NCI-H187 treated with DMSO at 0.1 percent for 48 hours (cell line): Measurements from ENCODE around the gene JSRP1.

Experiments used
- DNase-seq: peaks from one replicate; lab custom pipeline; 2025; lab: John Stamatoyannopoulos, UW

The JSRP1 gene

DNA sequence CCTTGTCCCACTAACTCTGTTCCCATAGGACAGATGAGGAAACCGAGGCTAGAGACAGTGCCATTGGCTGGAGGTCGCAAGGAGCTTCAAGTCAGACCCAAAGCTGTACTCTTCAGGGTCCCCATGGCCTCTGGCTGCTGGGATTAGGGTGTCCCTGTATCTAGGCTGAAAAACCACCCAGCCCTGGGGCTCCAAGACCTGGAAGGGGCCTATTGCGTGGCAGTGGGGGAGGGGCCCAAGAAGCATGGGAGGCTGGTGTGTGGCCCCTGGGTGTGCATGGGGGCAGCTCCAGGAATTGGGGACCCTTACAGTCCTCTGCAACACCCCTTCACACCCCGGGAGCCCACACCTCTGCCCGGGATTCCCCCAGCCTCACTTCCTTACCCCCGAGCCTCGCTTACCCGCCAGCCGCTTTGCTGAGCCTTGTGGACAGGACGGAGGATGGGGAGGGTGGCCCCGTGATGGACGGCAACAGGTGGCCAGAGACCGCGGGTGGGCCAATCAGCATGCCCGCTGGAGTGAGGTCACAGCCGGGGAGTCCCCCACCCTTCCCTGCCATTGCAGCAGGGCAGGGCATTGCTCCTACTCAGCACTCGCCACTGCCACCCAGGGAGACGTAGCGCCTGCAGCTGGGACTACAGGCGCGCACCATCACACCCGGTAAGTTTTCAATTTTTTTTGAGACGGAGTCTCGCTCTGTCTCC lies at the start of gene JSRP1:
Gene JSRP1 (minus strand): TSS at position 436 of the 704 bp plus-strand sequence. CDS start 1,103 bp downstream, outside the sequence.
- DNase-seq: no peak

- no peak for DNase-seq
Measured at GRCh38 chr19:2305452-2306280, 49.4 kb upstream of the JSRP1 start.

- no peak for DNase-seq
Measured at GRCh38 chr19:2303211-2303798, 47.1 kb upstream of the JSRP1 start.

DNA sequence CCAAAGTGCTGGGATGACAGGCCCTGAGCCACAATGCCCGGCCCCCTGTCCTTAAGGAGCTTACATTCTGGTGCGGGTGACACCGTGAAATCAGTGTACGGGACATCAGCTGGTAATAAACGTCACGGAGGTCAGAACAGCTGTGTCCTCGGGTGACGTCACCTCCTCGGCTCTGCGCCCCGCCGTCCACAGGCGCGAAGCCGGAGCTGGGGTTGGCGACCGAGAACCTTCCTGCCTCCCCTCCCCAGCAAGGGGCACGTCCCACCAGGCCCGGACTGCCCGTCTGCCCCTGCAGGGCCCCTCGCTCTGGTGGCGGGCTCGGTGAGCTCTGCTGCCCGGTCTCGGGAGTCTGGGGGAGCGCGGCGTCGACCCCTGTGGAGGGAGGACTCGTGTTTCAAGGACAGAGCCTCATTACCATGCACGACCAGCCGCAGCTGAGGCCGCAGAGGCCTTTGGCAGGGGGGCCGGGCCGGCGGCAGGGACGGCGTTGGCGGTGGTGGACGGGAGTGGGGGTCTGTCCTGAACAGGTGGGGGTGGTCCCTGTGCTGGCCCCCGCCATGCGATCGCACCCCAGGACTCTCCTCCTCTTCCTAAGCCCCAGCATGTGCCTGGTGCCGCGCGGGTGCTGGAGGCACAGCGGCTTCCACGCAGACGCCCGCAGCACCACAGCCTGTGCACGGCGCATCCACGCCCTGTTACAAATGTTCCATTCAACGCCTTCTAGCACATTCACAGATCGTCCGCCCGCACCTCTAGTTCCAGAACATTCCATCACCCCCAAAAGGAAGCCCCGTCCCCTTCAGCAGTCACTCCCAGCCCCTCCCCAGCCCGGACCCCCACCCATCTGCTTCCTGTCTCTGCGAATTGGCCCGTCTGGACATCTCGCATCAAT lies 46.3 kb upstream of the JSRP1 start:
- DNase-seq: no peak

DNA sequence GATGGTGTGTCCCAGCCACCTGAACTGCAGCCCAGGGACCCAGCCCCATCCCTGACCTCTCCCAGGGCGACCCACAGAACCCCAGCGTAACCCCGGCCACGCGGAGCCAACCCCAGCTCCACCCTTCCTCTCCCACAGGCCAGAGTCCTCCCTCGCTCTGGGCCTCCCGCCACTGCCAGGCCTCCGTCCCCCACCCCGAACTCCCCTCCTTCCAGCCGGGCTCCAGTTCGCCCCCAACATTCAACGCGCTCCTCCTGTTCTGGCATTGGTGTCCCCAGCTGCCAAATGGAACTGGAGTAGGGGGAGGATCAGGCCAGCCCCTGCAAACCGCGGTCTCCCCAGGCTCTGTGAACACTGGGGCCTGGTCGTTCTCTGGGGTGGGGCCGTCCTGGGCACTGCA lies 44.3 kb upstream of the JSRP1 start:
- DNase-seq: no peak

GRCh38 chr19:2296141-2296540 lies 39.9 kb upstream of the JSRP1 start:
- no peak for DNase-seq

- no peak for DNase-seq
Measured at GRCh38 chr19:2294687-2295335, 38.6 kb upstream of the JSRP1 start.

DNA sequence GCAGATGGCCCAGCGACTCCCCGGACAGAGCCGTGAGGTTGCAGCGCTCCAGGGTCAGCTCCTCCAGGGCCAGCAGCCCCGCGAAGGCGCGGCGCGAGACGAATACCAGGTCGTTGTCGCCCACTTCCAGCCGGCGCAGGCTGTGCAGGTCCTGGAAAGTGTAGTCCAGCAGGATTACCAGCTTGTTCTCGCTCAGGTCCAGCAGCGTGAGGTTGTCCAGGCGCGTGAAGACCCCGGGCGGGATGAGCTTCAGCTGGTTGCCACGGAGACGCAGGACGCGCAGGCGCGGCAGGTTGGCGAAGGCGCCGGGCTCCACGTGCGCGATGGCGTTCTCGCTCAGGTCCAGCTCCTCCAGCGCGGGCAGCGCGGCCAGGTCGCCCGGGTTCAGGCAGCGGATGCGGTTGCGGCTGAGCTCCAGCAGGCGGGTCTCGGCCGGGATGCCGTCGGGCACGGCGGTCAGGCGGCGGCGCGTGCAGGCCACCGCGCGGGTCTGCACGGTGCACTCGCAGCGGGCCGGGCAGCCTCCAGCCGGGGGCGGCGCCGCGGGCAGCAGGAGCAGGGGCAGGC lies 35.1 kb upstream of the JSRP1 start:
- DNase-seq: no peak

DNA sequence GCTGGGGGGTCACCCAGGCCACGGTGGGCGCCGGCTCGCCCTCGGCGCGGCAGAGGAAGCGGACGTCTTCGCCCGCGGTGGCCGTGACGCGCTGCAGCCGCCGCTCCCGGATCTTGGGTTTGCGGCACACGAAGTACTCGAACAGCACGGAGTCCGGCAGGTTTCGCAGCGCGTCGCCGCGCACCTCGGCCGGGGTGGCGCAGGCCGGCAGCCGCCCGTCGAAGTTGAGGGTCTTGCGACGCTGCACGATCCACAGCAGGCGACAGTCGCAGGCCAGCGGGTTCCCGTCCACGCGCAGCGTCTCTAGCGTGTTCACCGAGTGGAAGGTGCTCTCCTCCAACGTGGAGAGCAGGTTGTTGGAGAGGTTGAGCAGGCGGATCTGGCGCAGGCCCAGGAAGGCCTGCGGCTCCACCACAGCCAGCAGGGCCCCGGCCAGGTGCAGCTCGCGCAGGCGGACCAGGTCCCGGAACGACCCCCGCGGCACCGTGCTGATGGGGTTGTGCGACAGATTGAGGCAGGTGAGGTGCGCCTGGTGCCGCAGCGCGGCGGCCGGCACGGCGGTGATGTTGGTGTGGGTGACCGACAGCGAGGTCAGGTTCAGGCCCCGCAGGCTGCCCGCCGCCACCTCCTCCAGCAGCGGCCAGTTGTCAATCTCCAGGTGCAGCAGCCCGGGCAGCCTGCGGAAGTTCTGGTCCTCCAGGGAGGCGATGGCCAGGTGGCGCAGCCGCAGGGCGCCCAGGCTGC lies 34.4 kb upstream of the JSRP1 start:
- no peak for DNase-seq

- no peak for DNase-seq
Measured at GRCh38 chr19:2289714-2290435, 33.7 kb upstream of the JSRP1 start.

- no peak for DNase-seq
Measured at GRCh38 chr19:2288818-2289713, 32.8 kb upstream of the JSRP1 start.

DNA sequence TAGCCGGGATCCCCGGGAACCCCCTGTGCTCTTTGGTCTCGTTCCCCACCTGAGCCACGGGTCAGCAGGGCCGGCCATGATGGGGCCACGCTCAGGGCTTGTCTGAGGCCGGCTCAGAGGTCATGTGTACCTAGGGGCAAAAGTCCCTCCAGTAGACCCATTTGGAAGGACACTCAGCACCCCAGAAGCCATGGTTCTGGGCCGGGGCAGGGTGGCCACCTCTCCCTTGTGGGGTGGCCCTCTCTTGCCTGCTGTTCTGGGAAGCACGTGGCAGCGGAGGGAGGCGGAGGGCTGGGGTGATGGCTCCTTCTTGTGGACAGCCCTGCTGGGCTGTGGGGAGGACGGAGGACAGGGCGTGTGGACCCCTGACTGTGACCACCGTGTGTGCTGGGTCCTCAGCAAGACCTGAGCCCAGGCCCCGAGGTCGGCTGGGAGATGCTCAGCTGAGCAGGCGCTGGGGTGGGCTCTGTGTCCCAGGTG lies 32.2 kb upstream of the JSRP1 start:
- no peak for DNase-seq

- DNase-seq: no peak
Measured at GRCh38 chr19:2287585-2288337, 31.5 kb upstream of the JSRP1 start.

DNA sequence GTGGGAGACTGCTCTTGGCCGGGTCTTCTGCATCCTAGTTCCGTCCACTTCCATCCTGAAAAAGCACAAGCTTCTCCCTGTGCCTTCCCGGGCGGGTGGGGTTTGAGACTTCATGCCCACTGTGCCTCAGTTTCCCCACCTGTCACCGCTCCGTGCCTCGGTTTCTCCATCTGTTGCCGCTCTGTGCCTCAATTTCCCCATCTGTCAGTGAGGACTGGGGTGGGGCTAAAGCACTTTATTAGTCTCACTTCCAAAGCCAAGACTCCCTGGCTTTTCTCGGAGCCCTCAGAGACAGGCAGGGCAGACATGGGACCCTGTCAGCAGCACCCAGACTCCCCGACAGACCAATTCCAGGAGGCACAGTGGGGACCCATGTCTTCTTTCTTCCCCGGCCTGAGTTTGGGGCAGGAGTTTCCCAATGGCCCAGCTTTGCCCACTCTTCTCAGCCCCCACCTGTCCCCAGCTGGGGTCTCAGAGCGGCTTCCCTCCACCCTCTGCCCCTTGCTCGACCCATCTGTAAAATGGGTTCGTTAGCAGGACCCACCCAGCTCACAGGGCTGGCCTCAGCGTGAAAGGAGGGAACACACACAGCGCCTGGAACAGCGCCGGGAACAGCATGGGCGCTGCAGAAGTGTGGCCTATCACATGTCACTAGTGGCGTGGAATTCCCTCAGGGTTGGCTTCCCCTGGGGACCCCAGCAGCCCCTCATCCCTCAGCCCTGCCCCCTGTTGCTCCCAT lies 30.4 kb upstream of the JSRP1 start:
- DNase-seq: no peak

DNA sequence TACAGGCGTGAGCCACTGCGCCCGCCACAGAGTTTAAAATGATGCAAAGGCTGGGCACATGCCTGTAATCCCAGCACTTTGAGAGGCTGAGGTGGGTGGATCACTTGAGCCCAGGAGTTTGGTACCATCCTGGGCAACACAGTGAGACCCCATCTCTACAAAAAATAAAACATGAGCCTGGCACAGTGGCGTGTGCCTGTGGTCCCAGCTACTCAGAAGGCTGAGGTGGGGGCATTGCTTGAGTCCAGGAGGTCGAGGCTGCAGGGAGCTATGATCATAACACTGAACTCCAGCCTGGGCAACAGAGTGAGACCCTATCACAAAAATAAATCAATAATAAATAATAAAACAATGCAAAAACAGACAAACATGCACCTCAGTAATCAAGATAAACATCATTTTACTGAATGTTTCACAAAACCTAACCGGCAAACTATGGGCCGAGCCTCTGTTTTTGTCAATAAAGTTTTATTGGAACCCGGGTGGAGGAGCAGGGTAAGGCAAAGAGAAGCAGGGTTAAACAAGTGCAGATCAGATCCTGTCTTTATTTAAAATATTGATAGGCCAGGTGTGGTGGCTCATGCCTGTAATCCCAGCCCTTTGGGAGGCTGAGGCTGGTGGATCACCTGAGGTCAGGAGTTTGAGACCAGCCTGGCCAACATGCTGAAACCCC lies 27.8 kb upstream of the JSRP1 start:
- no peak for DNase-seq

- DNase-seq: no peak
Measured at GRCh38 chr19:2282862-2283237, 26.6 kb upstream of the JSRP1 start.
